Stimulated activated CD4-positive, alpha-beta T cell treated with anti-CD3 and anti-CD28 coated beads, Interleukin-12 subunit alpha, Interleukin-12 subunit beta, amount 100 ng/mL, for 24 hours (primary cell): ENCODE results near the gene SHF.
A peak's percentile ranks its signal among the peaks of the same experiment; 100 is the strongest.

Experiments used
- DNase-seq, 2 experiments: peaks; one replicate each; pipeline ENCODE4 v3.0.0-alpha.2; 2020; ENCODE audit warnings: low read depth in 2 of 2

SHF gene

DNA sequence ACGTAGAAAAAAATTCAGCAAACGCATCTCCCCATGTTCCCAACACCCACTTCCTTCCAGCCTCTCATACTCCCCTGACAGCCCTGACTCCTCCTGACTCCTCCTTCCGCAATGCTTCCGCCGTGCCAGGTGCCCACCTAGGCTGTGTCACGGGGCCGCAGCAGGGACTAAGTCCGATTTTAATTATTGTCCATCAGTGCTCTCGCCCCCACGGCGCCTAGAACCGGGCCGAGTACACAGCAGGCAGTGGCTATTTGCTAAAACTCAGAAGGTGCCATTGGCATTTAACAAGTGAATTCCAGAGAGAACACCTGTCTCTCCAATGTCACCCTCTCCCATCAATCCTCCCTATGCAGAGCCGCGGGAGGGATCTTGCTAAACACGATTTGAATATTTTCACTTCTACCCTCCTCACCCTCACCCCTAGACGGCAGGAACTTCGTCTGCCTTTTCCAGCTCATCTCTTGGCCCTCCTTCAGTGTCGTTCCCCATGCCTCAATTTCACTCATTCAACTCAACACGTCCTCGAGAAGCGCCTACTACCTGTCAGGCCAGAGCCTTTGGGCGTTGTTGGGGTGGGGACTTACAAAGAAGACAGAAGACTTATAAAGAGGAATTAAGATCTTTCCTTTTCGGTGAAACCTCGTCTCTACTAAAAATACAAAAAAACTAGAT, 11.5 kb upstream of the SHF start:
- peak in 1 of 2 experiments; percentile 28 for DNase-seq

DNA sequence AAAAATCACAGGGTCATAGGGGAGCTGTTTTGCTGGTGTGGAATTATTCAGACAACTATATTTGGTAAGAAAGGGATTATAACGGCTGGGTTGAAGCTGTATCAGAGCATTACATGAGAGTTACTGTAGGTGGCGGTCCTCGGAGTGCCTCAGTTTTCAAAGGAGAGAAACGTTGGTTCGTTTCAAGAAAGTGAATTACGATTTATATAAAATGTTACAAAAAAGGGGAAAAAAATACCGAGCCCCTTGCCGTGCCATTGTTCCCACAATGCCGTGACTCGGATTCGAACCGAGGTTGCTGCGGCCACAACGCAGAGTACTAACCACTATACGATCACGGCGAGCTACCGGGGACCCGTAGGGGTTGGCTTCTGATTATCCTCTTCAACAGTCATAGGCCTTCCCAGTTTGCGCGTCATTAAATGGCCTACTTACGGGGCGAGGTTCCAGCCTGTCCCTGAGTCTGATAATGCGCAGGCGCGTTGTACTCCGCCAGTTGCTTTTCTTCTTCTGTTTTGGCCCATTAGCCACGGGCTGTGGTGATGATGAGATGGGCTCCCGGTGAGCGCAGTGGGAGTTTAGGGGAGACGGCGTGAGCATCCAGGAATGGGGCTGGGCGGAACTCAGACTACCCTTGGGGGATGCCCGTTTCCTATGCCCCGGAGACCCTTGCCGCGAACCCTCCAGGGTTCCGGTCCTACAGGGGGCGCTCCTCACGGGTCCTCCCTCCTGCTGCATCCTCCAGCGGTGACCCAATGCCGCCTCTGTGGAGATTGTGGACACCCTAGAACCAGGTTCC, 10.8 kb upstream of the SHF start:
- DNase-seq: peak; percentile 88 to 95

DNA sequence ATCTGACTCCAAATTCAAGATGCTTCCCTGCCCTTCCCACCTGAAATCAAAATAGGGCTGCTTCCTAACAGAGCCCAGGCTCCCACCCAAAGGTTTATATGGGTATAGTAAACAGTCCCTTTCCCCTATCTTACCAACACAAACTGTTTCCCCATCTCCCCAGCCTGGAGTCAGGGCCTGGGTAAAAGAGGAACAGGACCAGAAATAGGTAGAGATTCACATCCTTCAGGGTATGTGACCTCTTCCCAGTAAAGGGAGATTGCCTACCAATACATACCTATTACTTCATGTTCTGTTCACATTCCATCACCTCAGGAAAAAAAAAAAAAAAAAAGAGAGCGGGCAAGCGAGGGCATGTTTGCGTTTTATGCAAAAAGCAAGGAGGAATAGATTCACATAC, 9.7 kb upstream of the SHF start:
- no peak for DNase-seq

DNA sequence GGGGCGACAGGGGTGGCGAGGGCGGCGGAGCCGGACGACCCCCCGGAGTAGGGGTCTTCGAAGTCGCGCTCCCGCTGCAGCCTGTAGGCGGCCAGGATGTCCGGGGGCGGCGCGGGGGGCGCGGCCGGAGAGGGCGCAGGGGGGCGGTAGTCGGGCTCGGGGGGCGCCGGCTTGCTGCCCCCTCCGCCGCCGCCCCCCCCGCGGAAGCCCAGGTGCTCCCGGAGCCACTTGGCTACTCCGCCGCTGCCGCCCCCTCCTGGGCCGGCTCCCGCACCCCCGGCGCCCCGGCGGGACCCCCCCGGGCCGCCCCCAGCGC, 230 bp downstream of the SHF start:
- no peak for DNase-seq

DNA sequence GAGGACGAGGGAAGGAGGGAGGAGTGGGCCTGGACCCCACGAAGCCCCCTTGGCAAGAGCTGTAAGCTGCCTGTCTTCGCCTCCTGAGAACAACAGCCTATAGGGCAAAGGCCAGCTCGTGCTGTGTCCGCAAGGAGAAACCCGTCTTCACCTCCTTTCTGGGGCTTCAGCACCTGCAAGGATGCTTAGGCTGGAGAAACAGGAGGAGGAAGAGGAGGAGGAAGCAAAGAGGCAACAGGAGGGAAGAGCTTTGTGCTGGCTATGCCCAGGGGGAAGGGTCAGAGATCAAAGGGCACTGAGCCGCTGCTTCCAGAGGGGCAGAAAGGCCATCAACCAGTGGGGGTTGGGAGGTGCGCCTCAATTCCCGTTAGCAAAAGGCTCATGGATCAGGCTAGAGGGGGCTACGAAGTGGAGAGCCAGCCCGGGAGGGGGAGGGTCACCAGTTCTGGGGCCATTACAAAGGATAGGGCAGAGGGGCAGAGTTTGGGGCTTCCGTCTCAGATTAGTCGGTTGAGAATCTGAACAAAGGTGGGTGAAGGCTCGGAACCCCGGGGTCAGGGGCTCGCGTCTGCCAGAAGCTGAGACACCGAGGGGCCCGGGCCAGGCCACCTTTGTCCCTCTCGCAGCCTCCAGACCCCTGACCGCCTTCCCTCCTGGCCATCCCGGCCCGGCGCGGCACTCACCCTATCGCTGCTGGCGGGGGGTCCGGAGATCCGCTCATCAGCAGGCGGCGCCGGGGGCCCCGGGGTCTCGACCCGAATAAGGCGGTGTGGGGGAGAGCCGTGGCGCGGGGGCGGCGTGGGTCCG, 792 bp downstream of the SHF start:
- no peak for DNase-seq

DNA sequence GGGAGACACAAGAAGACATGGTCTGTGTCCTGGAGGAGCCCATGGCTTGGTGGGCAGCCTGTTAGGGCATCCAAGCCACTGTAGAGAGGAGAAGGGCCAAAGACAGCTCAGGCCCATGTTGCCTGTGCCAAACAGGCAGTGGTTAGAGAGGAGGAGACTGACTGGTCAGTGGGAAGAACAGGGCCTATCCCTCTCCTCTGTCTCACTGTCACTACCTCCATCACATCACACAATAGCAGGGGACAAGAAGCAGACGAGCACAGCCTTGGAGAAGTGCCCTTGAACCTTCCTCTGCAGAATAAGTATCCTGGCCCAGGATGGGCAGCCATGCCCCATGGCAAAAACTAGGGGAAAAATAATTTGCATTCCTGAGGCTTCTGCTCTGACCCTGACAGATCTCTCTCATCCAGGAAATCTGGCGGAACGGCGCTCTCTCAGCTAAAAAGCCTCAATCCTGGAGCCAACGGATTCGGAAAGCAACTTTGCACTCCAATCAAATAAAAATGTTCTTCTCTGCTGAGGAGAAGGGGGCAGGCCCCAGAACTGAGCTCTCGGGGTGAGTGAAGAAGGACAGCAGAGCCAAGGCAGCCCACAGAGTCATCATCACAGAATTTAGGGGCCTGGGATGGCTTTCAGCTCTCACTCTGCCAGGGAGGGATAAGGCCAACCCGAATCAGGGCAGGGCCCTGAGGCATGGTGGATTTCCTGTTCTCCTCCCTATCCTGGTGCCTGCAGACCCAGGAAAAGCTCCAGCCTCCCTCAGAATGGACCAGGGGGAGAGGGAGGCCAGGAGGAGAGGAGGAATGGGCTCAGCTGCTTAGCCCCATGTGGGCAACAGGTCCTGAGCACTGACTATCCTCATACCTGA, 1.6 kb downstream of the SHF start:
- DNase-seq: no peak

DNA sequence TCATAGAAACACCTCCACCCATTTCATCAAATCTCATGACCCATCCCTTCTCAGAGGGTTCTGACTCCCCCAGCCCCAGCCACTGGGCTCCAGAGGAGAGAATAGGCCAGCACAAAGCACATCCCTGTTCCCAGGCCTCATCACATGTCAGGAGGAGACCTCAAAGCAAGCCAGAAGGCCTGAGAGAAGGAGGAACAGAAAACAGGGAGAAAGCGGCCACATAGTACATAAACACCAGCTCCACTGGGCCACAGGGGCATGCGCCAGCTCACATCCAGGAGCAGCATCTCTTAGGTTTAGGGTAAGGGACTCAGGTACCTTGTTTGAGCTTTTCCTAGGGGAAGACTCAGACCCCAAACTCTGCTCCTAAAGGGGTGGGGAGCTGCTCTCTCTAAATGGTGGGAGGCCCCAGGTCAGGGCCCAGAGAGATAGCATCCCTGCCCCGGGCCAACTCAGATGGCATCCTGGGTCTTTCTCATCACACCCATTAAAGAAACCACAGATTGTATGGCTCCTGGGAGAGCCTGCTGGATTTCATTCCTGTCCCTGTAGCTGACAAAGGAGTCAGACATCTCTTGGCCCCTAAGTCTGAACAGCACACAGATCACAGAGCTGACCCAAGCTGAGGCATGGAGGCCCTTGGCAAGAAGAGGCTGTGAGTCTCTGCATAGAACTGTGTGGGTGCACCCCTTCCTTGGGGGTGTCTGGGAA, 2.5 kb downstream of the SHF start:
- DNase-seq: no peak

DNA sequence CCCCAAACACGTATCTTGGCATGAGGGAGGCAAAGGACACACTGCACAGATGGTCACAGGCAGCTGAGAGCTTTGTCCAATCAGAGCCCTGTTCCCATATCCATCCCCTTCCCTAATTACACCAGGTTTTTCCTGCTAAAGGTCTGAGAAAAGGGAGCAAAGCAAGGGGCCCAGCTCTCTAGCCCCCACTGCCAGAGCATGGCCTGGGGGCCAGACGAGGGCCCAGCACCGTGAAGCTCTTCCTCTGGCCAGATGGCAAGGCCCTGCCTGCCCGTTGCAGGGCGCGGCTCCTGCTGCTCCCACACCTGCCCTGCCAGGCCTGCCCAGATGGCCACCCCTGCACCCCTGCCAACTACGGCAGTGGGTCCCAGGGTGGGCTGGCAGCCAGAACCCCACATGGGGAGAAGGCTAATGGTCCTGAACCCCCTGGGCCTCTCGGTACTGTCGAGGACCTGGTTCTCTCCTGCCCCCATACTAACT, 3.2 kb downstream of the SHF start:
- no peak for DNase-seq

DNA sequence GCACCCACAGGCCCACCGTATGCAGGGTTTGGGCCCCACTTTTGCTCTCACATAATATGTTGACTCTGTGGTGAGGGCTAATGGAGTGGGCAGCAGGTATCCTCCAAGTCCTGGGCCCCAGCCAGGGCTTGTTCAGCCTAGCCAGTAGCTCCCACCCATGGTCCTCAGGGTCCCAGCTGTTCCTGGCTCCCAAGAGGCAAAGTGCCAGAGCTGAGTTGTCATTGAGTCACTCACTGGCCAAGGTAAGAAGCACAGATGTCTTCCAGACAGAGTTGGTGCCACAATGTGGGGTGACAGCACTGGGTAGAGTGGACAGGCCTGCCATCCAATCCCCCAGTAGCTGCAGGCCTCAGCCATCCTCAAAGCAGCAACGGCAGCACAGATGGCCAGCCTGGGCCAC, 4.3 kb downstream of the SHF start:
- DNase-seq: no peak

DNA sequence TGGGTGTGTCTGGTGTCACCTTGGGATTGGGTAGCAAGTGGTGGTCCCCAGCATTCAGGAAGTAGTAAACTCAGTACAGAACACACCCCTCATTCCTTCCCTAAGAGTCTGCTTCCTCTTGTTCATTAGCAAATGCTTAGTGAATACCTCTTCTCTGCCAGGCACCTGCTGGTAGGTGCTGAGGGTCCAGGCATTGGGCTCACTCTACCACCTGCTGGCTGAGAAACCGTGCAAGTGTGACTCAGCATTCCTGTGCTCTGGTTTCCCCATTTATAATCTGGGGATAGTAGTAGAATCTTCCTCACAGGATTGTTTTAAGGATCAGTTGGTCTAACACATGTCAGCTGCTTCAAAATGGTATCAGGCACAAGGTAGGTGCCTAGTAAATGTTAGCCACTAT, 4.8 kb downstream of the SHF start:
- DNase-seq: no peak

DNA sequence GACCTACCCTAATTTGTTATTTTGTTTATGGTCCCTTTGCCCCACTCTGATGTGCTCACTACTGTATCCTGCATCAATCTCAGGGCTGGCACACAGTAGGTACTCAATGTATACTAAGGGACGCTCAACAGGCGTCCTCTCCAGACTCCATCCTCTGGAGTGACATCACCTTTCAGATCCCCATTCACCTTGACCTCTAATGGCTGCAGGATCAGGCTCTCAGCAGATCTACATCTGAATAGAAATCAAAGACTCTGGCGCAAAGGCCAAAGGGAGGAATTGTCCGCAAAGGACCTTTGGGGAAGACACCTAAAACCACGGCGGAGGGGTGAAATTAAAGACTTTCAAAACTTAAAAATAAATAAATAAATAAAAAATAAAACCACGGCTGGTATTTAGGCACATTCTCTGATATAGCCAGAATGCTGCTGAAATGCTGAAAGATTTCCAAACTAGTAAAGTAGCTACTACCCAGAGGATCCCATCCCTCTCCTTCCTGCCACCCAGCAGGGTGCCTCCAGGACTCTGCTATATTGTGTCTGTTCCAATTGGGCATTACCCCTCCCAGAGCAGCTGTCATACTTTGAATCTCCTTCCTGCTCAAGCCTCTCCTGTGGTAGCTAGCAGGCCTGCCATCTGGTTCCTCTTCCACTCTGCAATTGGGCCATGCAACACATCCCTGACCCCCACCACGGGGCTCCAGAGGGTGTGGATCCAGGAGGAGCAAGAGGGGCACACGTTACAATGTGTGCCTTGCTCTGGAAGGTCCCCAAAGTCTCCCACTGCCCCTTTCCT, 6.1 kb downstream of the SHF start:
- no peak for DNase-seq

DNA sequence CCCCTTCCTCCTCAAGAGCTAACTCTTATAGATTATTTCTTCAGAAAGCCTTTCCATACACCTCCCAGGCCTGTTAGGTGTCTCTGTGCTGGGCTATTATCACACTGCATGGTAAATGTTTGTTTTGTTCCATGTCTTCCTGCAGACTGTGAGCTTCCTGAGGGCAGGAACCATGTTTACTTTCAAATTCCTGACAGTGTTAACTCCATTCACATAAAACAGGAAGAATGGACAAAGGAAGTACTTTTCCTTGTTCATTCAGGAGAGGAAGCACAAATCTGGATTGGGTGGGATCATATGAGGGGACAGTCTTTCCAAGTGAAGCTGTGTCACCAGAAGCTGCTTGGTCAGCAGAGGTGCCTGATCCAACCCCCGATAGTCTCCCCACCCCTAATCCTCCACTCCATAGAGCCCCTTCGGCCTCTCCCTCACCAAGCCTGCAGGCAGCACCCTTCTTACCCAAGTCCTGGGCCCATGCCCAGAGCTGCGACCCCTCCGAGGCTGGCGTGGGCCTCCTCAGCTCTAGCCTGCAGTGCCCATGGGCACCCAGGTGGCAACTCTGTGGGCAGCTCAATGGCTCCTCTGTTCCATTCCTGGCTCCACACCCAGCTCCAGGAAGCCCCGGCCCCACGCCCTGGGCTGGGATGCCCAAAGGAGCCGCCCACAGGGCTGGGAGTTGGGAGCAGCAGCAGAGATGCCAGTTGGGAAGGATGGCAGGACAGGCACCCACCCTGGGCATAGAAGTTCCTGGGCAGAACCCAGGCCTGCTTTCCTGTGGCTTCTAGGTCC, 6.9 kb downstream of the SHF start:
- no peak for DNase-seq

DNA sequence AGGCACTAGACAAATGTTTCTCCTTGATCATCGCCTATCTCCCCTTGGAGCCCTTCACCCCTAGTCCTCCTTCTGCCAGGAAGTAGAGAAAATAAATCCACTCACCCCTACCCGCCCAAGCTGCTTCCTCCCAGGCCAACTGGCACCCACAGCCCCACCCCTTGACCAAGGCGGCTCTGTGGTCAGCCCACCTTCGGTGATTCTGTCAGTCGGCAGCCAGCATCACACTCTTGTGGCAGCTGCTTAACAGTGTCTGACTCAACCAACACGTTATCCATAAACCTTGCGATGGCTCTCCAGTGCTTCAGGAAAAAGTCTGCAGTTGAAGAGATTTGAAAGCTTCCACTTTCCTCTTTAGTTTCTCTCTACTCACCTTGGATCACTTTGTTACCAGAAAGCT, 7.6 kb downstream of the SHF start:
- no peak for DNase-seq

DNA sequence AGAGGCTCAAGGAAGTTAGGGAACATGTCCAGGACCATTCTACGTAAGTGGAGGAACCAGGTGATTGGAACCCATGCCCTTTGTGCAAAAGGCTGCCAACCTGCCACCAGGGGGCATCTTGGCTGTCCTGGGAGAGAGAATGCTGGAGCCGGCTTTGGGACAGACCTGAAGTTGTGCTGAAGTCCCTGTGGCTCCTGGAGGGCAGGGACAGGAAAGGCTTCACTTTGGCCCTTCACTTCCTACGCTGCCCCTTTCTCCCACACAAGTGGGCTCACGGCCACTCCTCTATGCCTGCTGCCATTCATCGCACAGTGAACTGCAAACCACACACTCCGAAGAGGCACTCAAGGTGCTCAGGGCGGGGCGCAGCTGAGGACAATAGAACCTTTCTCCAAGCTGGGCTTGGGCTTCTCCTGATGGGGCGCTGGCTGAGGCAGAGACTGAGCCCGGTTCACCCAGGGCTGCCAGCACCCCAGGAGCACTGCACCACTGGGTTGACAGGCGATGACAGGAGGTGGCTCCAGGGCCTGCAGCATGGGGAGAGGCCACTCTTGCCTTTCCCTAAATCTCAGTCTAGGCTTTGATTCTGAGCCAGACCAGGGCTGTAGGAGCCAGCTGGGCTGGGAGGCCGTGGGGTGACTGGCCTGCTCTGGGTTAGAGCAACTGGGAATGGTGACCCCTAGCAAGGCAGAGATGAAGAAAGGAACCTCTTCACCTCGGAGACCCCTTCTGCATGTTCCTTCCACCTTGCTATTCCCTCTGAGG, 8.4 kb downstream of the SHF start:
- peak; percentile 23 to 36 for DNase-seq

DNA sequence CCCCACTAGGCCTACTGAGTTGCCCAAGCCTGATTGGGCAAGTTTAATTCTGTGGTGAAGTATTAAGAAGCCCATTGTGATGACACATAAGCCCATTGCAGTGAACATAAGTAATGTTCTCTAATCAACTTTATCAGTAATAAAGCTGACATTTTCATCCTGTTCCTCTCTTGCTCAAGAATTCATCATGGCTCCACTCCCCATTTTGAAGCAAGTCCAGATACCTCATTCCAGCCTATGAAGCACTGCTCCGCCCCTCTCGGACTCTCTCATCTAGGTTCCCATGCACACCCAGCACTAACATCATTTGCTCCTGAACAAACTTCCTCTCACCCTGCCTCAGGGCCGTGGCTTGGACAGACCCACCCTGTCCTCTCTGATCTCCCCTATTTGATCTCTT, 10.5 kb downstream of the SHF start:
- DNase-seq: no peak

DNA sequence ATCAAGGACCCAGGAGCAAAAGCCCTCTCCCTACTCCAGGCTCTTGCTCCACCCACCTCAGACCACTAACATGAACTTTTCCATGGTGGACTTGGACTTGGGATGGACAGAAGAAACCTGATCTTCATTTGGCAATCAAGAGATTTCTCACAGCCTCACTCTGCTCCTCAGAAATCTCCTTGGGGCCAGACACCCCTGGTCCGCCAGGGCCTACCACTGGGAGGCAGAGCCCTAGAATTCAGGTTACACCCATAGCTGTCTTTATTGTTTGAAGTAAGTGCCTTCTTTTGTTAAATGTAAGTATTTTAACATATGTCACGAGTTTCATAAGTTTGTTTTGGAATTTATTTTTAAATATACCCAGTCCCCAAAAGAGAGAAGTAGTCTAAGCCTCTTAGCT, 13.2 kb downstream of the SHF start:
- DNase-seq: no peak

DNA sequence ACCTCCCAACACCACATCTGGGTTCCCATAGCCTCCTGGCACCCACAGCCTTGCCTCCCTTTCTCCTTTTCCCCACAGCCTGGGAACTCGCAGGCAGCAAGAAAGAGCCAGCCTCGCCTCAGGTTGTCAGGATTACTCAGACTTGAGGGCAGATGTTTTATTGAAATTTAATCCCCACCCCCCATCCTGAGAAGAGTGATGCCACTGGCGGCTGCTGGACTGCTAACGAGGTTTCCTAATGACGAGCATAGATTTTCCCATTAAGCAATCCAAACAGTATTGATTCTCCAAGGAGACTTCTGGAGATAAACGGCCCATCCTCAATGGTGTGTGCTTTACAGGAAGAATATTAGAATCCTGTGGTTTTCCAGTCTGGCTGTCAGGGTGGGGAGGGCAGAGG, 13.7 kb downstream of the SHF start:
- DNase-seq: no peak

DNA sequence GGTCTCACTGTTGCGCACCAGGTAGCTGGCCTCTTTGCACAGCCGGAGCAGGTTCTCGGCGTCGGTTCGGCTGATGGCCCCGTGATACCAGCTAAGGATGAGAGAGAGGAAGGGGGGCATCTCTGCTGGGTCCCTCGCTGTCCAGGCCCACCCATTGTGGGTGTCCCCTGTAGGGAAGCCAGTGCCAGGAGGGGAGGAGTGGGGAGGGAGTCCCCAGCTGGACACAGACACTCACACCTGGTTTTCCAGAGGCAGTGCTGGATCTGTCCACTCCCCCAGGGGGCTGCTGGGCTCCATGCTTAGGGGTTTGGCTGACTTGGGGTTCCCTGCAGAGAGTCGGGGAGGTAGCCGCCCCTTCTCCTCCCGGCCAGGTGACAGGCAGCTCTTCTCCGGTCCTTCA, 15.9 kb downstream of the SHF start:
- no peak for DNase-seq
